COLO668 (cell line): ENCODE data around the gene MFAP2.
A peak's percentile ranks its signal among the peaks of the same experiment; 100 is the strongest.
"Not testable (repeated sequence)": the region's sequence is repeated elsewhere in the genome, so short reads cannot be mapped to it uniquely, and the experiment has no call there.

Source experiments
- DNase-seq: peaks from one replicate; lab custom pipeline; 2025; ENCODE audit not compliant: unreplicated experiment; lab: John Stamatoyannopoulos, UW

Gene MFAP2

GRCh38 chr1:16964169-16964568 is 16.3 kb downstream of the MFAP2 start:
- not testable (repeated sequence) for DNase-seq

DNA sequence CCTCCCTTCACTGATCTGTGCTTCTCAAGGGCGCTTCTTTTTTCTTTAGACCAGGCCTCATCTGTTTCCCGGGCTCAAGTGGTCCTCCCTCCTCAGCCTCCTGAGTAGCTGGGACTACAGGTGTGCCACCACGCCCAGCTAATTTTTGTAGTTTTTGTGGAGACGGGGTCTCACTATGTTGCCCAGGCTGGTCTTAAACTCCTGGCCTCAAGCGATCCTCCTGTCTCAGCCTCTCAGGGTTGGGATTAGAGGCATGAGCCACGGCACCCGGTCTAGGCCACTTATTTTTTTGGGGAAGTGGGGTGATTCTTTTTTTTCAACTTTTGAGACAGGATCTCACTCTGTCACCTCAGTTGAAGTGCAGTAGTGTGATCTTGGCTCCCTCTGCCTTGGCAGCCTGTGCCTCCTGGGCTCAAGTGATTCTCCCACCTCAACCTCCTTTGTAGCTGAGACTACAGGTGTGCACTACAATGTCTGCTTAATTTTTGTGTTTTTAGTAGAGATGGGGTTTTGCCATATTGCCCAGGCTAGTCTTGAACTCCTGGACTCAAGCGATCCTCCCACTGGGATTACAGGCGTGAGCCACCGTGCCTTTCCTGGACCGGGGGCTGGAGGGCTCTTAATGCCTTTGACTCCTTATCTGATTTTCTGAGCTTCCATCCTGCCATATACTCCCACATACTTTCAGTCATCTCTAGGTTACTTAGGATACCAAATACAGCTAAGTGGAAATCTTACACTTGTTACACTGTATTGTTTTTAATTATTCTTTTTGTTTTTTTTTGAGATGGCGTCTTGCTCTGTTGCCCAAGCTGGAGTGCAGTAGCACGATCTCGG is 18.9 kb downstream of the MFAP2 start:
- no peak for DNase-seq

DNA sequence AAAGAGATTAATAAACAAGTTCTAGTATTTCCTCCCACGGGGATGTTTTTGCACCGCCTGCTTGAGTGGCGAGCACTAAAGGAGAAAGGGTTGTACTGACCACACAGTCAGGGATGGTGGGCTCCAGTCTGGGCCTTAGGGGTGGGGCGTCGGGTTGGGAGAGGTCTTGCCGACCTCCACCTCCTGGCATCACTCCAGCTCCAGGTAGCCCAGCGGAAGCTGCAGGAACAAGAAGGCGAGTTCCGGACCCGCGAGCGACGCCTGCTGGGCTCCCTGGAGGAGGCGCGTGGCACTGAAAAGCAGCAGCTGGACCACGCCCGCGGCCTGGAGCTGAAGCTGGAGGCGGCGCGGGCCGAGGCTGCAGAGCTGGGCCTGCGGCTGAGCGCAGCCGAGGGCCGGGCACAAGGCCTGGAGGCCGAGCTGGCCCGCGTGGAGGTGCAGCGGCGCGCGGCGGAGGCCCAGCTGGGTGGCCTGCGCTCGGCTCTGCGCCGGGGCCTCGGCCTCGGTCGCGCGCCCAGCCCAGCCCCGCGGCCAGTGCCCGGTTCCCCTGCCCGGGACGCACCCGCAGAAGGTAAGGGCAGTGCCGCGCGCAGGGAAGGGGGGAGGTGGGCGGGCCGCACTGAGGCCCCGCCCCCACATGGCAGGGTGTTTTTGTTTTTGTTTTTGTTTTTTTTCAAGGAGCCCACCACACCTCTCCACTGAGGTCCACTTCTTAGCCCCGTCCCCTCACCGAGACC is 19.7 kb downstream of the MFAP2 start:
- DNase-seq, result peak; percentile 93

DNA sequence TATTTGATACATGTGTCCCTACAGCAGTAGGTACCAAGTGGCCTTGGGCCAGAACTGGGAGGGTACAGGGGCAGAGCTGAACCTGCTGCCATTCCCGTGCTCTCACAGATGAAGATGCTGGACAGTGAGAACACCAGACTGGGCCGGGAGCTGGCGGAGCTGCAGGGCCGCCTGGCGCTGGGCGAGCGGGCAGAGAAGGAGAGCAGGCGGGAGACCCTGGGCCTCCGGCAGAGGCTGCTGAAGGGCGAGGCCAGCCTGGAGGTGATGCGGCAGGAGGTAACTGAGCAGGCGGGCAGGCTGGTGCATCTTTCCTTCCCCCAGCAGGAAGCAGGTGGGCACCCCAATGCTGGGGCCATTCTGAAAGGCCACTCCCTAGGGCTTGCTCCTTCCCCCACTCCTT is 21.9 kb downstream of the MFAP2 start:
- no peak for DNase-seq

DNA sequence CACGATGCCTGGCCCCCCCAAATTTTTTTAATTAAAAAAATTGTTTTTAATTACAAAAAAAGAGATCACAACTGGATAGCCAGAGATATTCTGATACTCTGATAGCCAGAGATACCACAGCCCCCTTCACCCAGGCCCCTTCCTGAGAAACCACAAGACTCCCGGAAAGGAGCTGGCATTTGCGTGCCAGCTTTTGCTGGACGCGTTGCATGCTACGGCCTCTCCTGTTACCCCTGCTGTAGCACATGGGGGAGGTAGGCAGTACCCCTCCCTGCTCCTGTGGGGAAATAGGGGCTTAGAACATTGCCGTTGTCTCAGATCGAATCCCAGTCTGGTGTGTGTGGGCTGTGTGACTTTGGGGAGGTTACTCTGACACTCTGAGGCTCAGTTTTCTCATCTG is 22.7 kb downstream of the MFAP2 start:
- DNase-seq, result no peak

DNA sequence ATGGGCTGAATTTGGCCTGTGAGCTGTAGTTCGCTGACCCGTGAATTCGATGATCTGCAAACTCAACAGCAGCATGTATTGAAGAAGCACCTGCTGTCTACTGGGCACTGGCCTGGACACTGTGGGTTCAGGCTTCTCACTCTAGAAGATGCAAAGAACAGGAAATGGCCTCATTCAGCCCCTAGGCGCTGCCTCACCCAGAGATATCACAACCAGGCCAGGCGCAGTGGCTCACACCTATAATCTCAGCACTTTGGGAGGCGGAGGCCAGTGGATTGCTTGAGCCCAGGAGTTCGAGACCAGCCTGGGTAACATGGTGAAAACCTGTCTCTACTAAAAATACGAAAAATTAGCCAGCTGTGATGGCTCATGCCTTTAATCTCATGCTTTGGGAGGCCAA is 23.6 kb downstream of the MFAP2 start:
- no peak for DNase-seq

DNA sequence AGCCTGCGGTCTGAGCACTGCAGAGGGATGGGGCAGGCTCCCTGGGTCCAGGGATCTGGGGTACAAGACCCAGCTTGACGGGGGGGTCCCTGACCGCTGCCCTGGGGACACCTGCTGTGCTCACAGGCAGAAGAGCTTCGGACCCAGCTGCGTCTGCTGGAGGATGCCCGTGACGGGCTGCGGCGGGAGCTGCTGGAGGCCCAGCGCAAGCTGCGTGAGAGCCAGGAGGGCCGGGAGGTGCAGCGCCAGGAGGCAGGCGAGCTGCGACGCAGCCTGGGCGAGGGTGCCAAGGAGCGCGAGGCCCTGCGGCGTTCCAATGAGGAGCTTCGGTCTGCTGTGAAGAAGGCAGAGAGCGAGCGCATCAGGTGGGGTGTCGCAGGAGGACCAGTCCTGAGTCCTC is 25.2 kb downstream of the MFAP2 start:
- DNase-seq, result no peak

DNA sequence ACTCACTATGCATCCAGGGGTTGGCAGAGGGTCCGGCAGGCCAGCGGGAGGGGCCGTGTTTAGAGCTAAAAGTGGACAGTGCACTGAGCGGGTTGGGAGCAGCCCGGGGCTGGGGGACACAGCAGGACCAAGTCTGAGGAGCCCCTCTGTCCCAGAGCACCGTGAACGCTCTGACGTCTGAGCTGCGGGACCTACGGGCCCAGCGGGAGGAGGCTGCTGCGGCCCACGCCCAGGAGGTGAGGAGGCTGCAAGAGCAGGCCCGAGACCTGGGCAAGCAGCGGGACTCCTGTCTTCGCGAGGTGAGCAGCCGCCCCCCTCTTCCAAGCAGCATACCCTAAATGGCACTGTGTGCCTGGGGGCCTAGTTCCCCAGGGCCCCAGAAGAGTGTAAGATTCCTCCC is 25.8 kb downstream of the MFAP2 start:
- DNase-seq, result no peak

DNA sequence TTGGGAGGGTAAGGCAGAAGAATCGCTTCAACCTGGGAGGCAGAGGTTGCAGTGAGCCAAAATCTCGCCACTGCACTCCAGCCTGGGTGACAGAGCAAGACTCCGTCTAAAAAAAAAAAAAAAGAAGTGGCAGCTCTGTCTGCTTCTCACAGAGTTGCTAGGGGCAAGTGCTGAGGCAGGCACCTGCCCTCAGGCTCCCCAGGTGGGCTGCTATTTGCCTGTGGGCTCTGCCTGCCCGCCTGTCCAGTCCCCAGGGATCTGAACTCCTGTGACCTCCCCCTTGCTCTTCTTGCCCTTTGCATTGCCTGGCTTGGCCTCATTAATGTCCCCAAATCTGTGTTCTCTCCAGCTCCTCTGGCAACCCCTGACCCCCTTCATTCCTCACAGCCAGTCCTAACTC is 28.0 kb downstream of the MFAP2 start:
- DNase-seq, result not testable (repeated sequence)

DNA sequence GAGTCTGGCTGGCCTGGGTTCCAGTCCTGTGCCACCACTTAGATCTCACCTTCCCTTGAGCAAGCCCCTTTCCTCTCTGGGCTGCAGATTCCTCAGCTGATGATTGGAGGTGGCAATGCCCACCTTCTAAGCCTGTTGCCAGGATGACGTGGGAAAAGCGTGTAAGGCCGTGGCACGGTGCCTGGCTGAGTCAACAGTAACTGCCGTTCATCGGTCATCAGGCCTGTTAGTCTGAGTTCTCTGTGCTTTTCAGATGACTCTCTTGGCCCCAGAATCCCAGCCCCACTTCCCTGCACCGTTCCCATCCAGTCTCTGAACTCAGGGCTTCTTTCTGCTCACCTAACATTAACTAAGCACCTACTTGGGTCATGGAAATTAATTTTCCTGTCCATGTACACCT is 31.4 kb downstream of the MFAP2 start:
- not testable (repeated sequence) for DNase-seq

GRCh38 chr1:16948282-16948891 is 32.0 kb downstream of the MFAP2 start:
- not testable (repeated sequence) for DNase-seq

DNA sequence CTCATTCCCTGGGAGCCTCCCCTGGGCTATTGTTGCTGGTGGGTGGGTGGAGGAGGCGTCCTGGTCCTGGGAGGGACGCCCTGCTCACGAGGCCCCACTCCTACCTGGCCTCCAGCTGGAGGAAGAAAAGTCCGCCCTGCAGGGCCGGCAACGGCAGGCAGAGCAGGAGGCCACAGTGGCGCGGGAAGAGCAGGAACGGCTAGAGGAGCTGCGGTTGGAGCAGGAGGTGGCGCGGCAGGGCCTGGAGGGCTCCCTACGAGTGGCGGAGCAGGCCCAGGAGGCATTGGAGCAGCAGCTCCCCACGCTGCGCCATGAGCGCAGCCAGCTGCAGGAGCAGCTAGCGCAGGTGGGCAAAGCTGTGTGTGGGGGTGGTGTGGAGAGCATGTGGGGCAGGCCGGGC is 33.8 kb downstream of the MFAP2 start:
- DNase-seq, result no peak

DNA sequence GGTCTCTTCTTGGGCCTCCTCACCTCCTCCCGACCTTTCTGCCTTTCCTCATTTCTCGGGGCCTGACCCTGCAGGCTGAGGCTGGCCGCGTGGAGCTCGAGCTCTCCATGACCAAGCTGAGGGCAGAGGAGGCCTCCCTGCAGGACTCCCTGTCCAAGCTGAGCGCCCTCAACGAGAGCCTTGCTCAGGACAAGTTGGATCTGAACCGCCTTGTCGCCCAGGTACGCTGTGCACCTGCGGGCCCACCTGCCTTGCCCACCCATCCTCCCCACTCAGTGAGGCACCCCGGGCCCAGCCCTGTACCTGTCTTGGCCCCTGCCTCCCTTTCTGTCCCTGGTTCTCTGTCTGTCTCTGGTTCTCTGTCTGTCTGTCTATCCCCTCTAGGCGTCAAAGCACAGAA is 34.2 kb downstream of the MFAP2 start:
- not testable (repeated sequence) for DNase-seq

- not testable (repeated sequence) for DNase-seq
Observed at GRCh38 chr1:16945512-16945911, 34.9 kb downstream of the MFAP2 start.

GRCh38 chr1:16944038-16944437 is 36.4 kb downstream of the MFAP2 start:
- no peak for DNase-seq

DNA sequence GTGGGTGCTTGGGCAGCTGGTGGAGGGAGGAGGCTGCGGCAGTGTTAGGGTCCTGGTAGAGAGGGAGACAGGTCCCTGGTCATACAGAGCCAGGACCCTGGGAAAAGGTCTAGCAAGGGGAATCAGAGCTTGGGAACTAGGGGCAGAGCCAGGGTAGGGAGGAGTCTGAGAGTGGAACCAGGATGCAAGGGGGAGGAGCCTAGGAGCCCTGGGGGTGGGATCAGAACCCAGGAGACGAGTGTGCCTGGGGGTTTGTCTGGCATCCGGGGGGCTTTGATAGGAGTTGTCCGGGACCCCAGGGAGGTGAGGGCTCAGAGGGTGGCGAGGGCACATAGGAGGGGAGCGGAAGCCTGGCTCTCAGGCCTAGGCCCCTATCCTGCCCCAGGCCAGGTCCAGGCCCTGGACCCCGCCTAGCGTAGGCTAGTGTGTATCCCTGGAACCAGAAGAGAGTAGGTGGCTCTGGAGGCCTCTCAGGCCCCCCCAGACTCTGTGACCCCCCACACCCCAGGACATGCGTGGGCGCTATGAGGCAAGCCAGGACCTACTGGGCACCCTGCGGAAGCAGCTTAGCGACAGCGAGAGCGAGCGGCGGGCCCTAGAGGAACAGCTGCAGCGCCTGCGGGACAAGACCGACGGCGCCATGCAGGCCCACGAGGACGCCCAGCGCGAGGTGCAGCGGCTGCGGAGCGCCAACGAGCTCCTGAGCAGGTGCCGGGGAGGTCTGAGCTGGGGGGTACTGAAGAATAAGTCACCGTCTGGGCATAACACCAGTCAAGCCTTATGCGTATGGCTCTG is 40.8 kb downstream of the MFAP2 start:
- not testable (repeated sequence) for DNase-seq

- DNase-seq, result no peak
Observed at GRCh38 chr1:16938351-16939321, 41.8 kb downstream of the MFAP2 start.

DNA sequence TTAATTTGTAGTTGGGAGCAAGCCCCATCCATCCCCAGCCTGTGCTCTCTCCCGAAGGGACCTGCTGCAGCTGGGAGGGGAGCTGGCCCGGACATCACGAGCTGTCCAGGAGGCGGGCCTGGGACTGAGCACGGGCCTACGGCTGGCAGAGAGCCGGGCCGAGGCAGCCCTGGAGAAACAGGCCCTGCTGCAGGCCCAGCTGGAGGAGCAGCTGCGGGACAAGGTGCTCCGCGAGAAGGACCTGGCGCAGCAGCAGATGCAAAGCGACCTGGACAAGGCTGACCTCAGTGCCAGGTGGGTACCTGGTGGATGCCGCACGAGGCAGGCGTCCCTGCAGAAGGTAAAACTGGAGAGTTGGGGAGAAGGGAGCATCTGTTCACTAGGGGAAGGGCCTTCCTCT is 43.8 kb downstream of the MFAP2 start:
- not testable (repeated sequence) for DNase-seq

DNA sequence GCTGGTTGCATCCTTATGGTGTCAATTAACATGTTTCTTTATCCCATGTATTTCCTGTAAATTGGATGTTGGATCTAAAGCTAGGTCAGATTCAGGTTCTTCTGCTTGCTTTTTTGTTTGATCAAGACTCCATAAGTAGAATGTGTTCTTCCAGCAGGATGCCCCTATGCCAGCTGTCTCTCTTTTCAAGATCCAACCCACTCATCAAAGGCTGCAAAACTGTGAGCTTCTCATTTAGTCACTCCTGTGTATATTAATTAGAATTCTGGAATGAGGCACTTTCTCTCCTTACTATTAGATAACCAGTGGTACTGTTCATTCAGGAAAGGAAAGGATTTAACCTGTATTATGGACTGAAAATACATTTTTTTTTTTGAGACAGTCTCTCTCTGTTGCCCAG is 46.5 kb downstream of the MFAP2 start:
- DNase-seq, result not testable (repeated sequence)
